Measurements from ENCODE around the gene HOXA6.

- TF ChIP-seq POLR2A (IDR thresholded peaks at IDR 0.05; ENCODE audit: borderline replicate concordance, extremely low read depth, insufficient read depth, insufficient read length), result no peak
- TF ChIP-seq YY1 (IDR thresholded peaks at IDR 0.05; ENCODE audit: extremely low read depth, insufficient replicate concordance, low read depth, low read length), result no peak
- TF ChIP-seq CTCF (IDR thresholded peaks at IDR 0.05 in 2 of 3, conservative IDR thresholded peaks at IDR 0.05 in 1 of 3; ENCODE audit: borderline replicate concordance in 1 of 3, insufficient read depth in 1 of 3, low read depth in 2 of 3, low read length in 2 of 3), result no peak
These were observed 43.7 kb upstream of the HOXA6 start for GRCh38 chr7:27191161-27191731.

Measured in HCT116 (cell line).